ENCODE results near the gene ZFR2.

ZFR2 gene

GRCh38 chr19:3810708-3811355 lies 58.0 kb downstream of the ZFR2 start:
- DNase-seq, result no peak

GRCh38 chr19:3809881-3810707 lies 58.7 kb downstream of the ZFR2 start:
- no peak for DNase-seq

GRCh38 chr19:3808420-3809143 lies 60.3 kb downstream of the ZFR2 start:
- DNase-seq, result no peak

GRCh38 chr19:3807574-3808354 lies 61.1 kb downstream of the ZFR2 start:
- no peak for DNase-seq

GRCh38 chr19:3807131-3807480 lies 61.7 kb downstream of the ZFR2 start:
- no peak for DNase-seq

GRCh38 chr19:3805859-3806258 lies 63.0 kb downstream of the ZFR2 start:
- no peak for DNase-seq

GRCh38 chr19:3804429-3804828 lies 64.4 kb downstream of the ZFR2 start:
- DNase-seq, result no peak

GRCh38 chr19:3803986-3804385 lies 64.9 kb downstream of the ZFR2 start:
- no peak for DNase-seq

GRCh38 chr19:3803114-3803888 lies 65.5 kb downstream of the ZFR2 start:
- DNase-seq, result no peak

GRCh38 chr19:3801412-3802096 lies 67.3 kb downstream of the ZFR2 start:
- DNase-seq, result peak; percentile 53

GRCh38 chr19:3800996-3801395 lies 67.8 kb downstream of the ZFR2 start:
- no peak for DNase-seq

- no peak for DNase-seq
Observed at GRCh38 chr19:3798137-3798536, 70.7 kb downstream of the ZFR2 start.

- no peak for DNase-seq
Observed at GRCh38 chr19:3796358-3796757, 72.5 kb downstream of the ZFR2 start.

GRCh38 chr19:3793799-3794198 lies 75.0 kb downstream of the ZFR2 start:
- no peak for DNase-seq

- DNase-seq, result no peak
Observed at GRCh38 chr19:3792114-3792513, 76.7 kb downstream of the ZFR2 start.

GRCh38 chr19:3790941-3791340 lies 77.9 kb downstream of the ZFR2 start:
- no peak for DNase-seq

- DNase-seq, result no peak
Observed at GRCh38 chr19:3790209-3790734, 78.6 kb downstream of the ZFR2 start.

- DNase-seq, result no peak
Observed at GRCh38 chr19:3788996-3789778, 79.7 kb downstream of the ZFR2 start.

- DNase-seq, result peak; percentile 41
Observed at GRCh38 chr19:3785938-3786824, 82.7 kb downstream of the ZFR2 start, which contains the start of gene MATK. Gene MATK (minus strand): TSS chr19:3786381. CDS start chr19:3785135, 1,246 bp downstream.
